Activated naive CD4-positive, alpha-beta T cell treated with anti-CD3 and anti-CD28 coated beads, Interleukin-2, amount 50 U/mL, for 72 hours (primary cell): ENCODE data around the gene DMBX1. TPM values are rescaled to one million over a fixed set of nuclear protein-coding genes. Genes with fewer than 3 reads are reported as not detected.

Source experiments
- ATAC-seq, 2 donors: fragments of 150-1000 bp; cut with Tn5 transposase; 2 replicates each; pipeline ENCODE4 v1.10.0; 2021; ENCODE audit warnings: mild to moderate bottlenecking in 2 of 2, moderate library complexity in 2 of 2
- DNase-seq, 2 donors: peaks; one replicate each; pipeline ENCODE4 v3.0.0; 2021 to 2022; ENCODE audit warnings: low spot score in 2 of 2
- H3K27ac Mint-ChIP-seq, 2 donors: one replicate each; pipeline ENCODE4 v1.8.0; 2022; ENCODE audit warnings: mild to moderate bottlenecking in 2 of 2, mixed read lengths in 2 of 2
- H3K36me3 Mint-ChIP-seq, 2 donors: one replicate each; pipeline ENCODE4 v1.8.0; 2022; ENCODE audit warnings: mixed read lengths in 2 of 2
- H3K9me3 Mint-ChIP-seq, 2 donors: one replicate each; pipeline ENCODE4 v1.8.0; 2022; ENCODE audit warnings: mixed read lengths in 2 of 2
- total RNA-seq, 2 donors: library from RNA; stranded (reverse); gene quantifications; one replicate each; pipeline ENCODE4 v1.2.3, GENCODE V29; 2022

Gene DMBX1
- total RNA-seq, 2 donors from 2014 or later, result 0.09 to 0.54 TPM

- H3K9me3 Mint-ChIP-seq, result no peaks in the 10 kb centered on the region
- no peaks in the 10 kb centered on the region for H3K36me3 Mint-ChIP-seq
- no peak for DNase-seq
- H3K27ac Mint-ChIP-seq, result no peak overlapping the region
- ATAC-seq, result no peak
These were observed 15.1 kb upstream of the DMBX1 start for GRCh38 chr1:46474570-46474969.

- H3K9me3 Mint-ChIP-seq, result no peaks in the 10 kb centered on the region
- DNase-seq (no peak), ATAC-seq (no peak)
- H3K27ac Mint-ChIP-seq, result no peak overlapping the region
- H3K36me3 Mint-ChIP-seq, result no peaks in the 10 kb centered on the region
These were observed 13.0 kb upstream of the DMBX1 start for GRCh38 chr1:46476673-46477072.

GRCh38 chr1:46477153-46477929 lies 12.3 kb upstream of the DMBX1 start:
- no peaks in the 10 kb centered on the region for H3K9me3 Mint-ChIP-seq
- peak; percentile 75 to 84 for ATAC-seq
- DNase-seq, result peak; percentile 74 to 87
- no peaks in the 10 kb centered on the region for H3K36me3 Mint-ChIP-seq
- no peak overlapping the region for H3K27ac Mint-ChIP-seq

GRCh38 chr1:46478721-46479485 lies 10.7 kb upstream of the DMBX1 start:
- DNase-seq (no peak), ATAC-seq (no peak)
- H3K36me3 Mint-ChIP-seq, result no peaks in the 10 kb centered on the region
- H3K27ac Mint-ChIP-seq, result no peak overlapping the region
- H3K9me3 Mint-ChIP-seq, result no peaks in the 10 kb centered on the region

GRCh38 chr1:46479744-46480350 lies 9.8 kb upstream of the DMBX1 start:
- Mint-ChIP-seq H3K36me3 (no peaks in the 10 kb centered on the region), H3K9me3 (no peaks in the 10 kb centered on the region), H3K27ac (no peak overlapping the region)
- DNase-seq (no peak), ATAC-seq (no peak)

GRCh38 chr1:46480959-46481646 lies 8.5 kb upstream of the DMBX1 start:
- ATAC-seq (no peak), DNase-seq (no peak)
- H3K36me3 Mint-ChIP-seq, result no peaks in the 10 kb centered on the region
- H3K27ac Mint-ChIP-seq, result no peak overlapping the region
- H3K9me3 Mint-ChIP-seq, result no peaks in the 10 kb centered on the region

GRCh38 chr1:46481961-46482360 lies 7.7 kb upstream of the DMBX1 start:
- Mint-ChIP-seq H3K9me3 (no peaks in the 10 kb centered on the region), H3K27ac (no peak overlapping the region), H3K36me3 (no peaks in the 10 kb centered on the region)
- ATAC-seq (no peak), DNase-seq (no peak)

GRCh38 chr1:46483589-46483988 lies 6.0 kb upstream of the DMBX1 start:
- DNase-seq (no peak), ATAC-seq (no peak)
- Mint-ChIP-seq H3K9me3 (no peaks in the 10 kb centered on the region), H3K27ac (no peak overlapping the region), H3K36me3 (no peaks in the 10 kb centered on the region)

GRCh38 chr1:46484783-46485490 lies 4.7 kb upstream of the DMBX1 start:
- ATAC-seq (no peak), DNase-seq (no peak)
- Mint-ChIP-seq H3K27ac (no peak overlapping the region), H3K9me3 (no peaks in the 10 kb centered on the region), H3K36me3 (peaks cover 3 to 7% of the 10 kb centered on the region in 2 donors)

GRCh38 chr1:46485564-46486431 lies 3.8 kb upstream of the DMBX1 start:
- H3K27ac Mint-ChIP-seq, result no peak overlapping the region
- no peaks in the 10 kb centered on the region for H3K9me3 Mint-ChIP-seq
- DNase-seq (no peak), ATAC-seq (no peak)
- peaks cover 7 to 11% of the 10 kb centered on the region in 2 donors for H3K36me3 Mint-ChIP-seq

GRCh38 chr1:46486432-46487015 lies 3.1 kb upstream of the DMBX1 start:
- H3K36me3 Mint-ChIP-seq, result peaks cover 7 to 11% of the 10 kb centered on the region in 2 donors
- H3K27ac Mint-ChIP-seq, result no peak overlapping the region
- DNase-seq (no peak), ATAC-seq (no peak)
- H3K9me3 Mint-ChIP-seq, result no peaks in the 10 kb centered on the region

GRCh38 chr1:46487818-46488218 lies 1.8 kb upstream of the DMBX1 start:
- no peak for DNase-seq
- H3K27ac Mint-ChIP-seq, result no peak overlapping the region
- no peaks in the 10 kb centered on the region for H3K9me3 Mint-ChIP-seq
- peaks cover 7 to 11% of the 10 kb centered on the region in 2 donors for H3K36me3 Mint-ChIP-seq
- ATAC-seq, result no peak

GRCh38 chr1:46488343-46489168 lies 1.1 kb upstream of the DMBX1 start:
- ATAC-seq (peak; percentile 42 to 71), DNase-seq (no peak)
- Mint-ChIP-seq H3K36me3 (peaks cover 7 to 11% of the 10 kb centered on the region in 2 donors), H3K27ac (no peak overlapping the region), H3K9me3 (no peaks in the 10 kb centered on the region)

- H3K36me3 Mint-ChIP-seq, result peaks cover 7 to 11% of the 10 kb centered on the region in 2 donors
- H3K9me3 Mint-ChIP-seq, result no peaks in the 10 kb centered on the region
- DNase-seq (peak in 1 of 2 donors; percentile 60), ATAC-seq (peak in 1 of 2 donors; percentile 56)
- no peak overlapping the region for H3K27ac Mint-ChIP-seq
These were observed 433 bp upstream of the DMBX1 start for GRCh38 chr1:46489169-46489637.

- DNase-seq, result no peak
- ATAC-seq, result no peak
- H3K36me3 Mint-ChIP-seq, result peaks cover 7 to 11% of the 10 kb centered on the region in 2 donors
- no peaks in the 10 kb centered on the region for H3K9me3 Mint-ChIP-seq
- no peak overlapping the region for H3K27ac Mint-ChIP-seq
These were observed 695 bp downstream of the DMBX1 start for GRCh38 chr1:46490406-46490655.
